Measurements from ENCODE around the gene TXN.

TXN gene

GRCh38 chr9:110288503-110288902 is 32.2 kb upstream of the TXN start:
- TF ChIP-seq CTCF (IDR thresholded peaks at IDR 0.05; ENCODE audit: low read depth, low read length, missing control alignments) = no peak
- no peak overlapping the region for H3K4me3 ChIP-seq (replicated peaks; ENCODE audit: low read depth, low read length)
- no peak for DNase-seq (ENCODE audit: extremely low read depth, low read depth)

GRCh38 chr9:110287289-110287680 is 31.0 kb upstream of the TXN start:
- no peak for TF ChIP-seq CTCF (IDR thresholded peaks at IDR 0.05; ENCODE audit: low read depth, low read length, missing control alignments)
- DNase-seq (ENCODE audit: extremely low read depth, low read depth) = no peak
- no peak overlapping the region for H3K4me3 ChIP-seq (replicated peaks; ENCODE audit: low read depth, low read length)

- H3K4me3 ChIP-seq (replicated peaks; ENCODE audit: low read depth, low read length) = no peak overlapping the region
- TF ChIP-seq CTCF (IDR thresholded peaks at IDR 0.05; ENCODE audit: low read depth, low read length, missing control alignments) = no peak
- no peak for DNase-seq (ENCODE audit: extremely low read depth, low read depth)
These were observed 28.0 kb upstream of the TXN start for GRCh38 chr9:110284211-110284844.

GRCh38 chr9:110283751-110284150 is 27.4 kb upstream of the TXN start:
- H3K4me3 ChIP-seq (replicated peaks; ENCODE audit: low read depth, low read length) = no peak overlapping the region

GRCh38 chr9:110282739-110283081 is 26.4 kb upstream of the TXN start:
- no peak for DNase-seq (ENCODE audit: extremely low read depth, low read depth)
- TF ChIP-seq CTCF (IDR thresholded peaks at IDR 0.05; ENCODE audit: low read depth, low read length, missing control alignments) = no peak

More at GRCh38 chr9:110283751-110284150, 27.4 kb upstream of the TXN start:
- no peak for TF ChIP-seq CTCF (IDR thresholded peaks at IDR 0.05; ENCODE audit: low read depth, low read length, missing control alignments)
- no peak for DNase-seq (ENCODE audit: extremely low read depth, low read depth)

GRCh38 chr9:110282018-110282738 is 25.9 kb upstream of the TXN start:
- no peak for DNase-seq (ENCODE audit: extremely low read depth, low read depth)
- no peak overlapping the region for H3K4me3 ChIP-seq (replicated peaks; ENCODE audit: low read depth, low read length)
- TF ChIP-seq CTCF (IDR thresholded peaks at IDR 0.05; ENCODE audit: low read depth, low read length, missing control alignments) = no peak

More at GRCh38 chr9:110282739-110283081, 26.4 kb upstream of the TXN start:
- no peak overlapping the region for H3K4me3 ChIP-seq (replicated peaks; ENCODE audit: low read depth, low read length)
